Neuronal stem cell (in vitro differentiated cells): ENCODE results near the gene PLCL1.

ENCODE experiments used
- DNase-seq: peaks from one replicate; pipeline ENCODE4 v3.0.0-alpha.2; 2013; ENCODE audit warnings: low spot score
- H2AFZ ChIP-seq: one replicate; pipeline ENCODE4 v1.6.1; 2013; ENCODE audit warnings: mild to moderate bottlenecking, low read length, inconsistent platforms
- H2AK5ac ChIP-seq: 2 replicates; pipeline ENCODE4 v1.6.1; 2013; ENCODE audit warnings: low read depth, mild to moderate bottlenecking, inconsistent platforms, low read length, moderate library complexity, mixed read lengths
- H2BK120ac ChIP-seq: 2 replicates; pipeline ENCODE4 v1.6.1; 2013; ENCODE audit warnings: low read depth, mild to moderate bottlenecking, inconsistent platforms, low read length, moderate library complexity, mixed read lengths
- H2BK12ac ChIP-seq: one replicate; pipeline ENCODE4 v1.6.1; 2013; ENCODE audit warnings: low read length, inconsistent platforms
- H2BK15ac ChIP-seq: 2 replicates; pipeline ENCODE4 v1.6.1; 2013; ENCODE audit warnings: mild to moderate bottlenecking, low read length, inconsistent platforms, mixed read lengths
- H2BK5ac ChIP-seq: one replicate; pipeline ENCODE4 v1.6.1; 2013; ENCODE audit warnings: inconsistent platforms, mild to moderate bottlenecking, low read length, moderate library complexity
- H3K14ac ChIP-seq: one replicate; pipeline ENCODE4 v1.6.1; 2013; ENCODE audit warnings: low read length, inconsistent platforms
- H3K18ac ChIP-seq: 2 replicates; pipeline ENCODE4 v1.6.1; 2013; ENCODE audit warnings: low read length, inconsistent platforms
- H3K23ac ChIP-seq: 2 replicates; pipeline ENCODE4 v1.6.1; 2013; ENCODE audit warnings: low read depth, mild to moderate bottlenecking, mixed read lengths, low read length, inconsistent platforms; ENCODE audit not compliant: poor library complexity
- H3K27ac ChIP-seq: replicated peaks from 3 replicates; pipeline ENCODE4 v1.5.1; 2013; ENCODE audit warnings: low read length, inconsistent platforms
- H3K27me3 ChIP-seq, 3 experiments: 2 replicates each; pipeline ENCODE4 v1.6.1; 2013; ENCODE audit warnings: low read length in 3 of 3, mild to moderate bottlenecking in 2 of 3, inconsistent platforms in 1 of 3, low read depth in 1 of 3, mixed read lengths in 1 of 3, moderate library complexity in 1 of 3; ENCODE audit not compliant: control insufficient read depth in 3 of 3, insufficient read depth in 3 of 3
- H3K36me3 ChIP-seq, 2 donors: replicated peaks in 1 of 2; 2 replicates each; pipeline ENCODE4 v1.6.1; 2013; ENCODE audit warnings: low read length in 2 of 2; ENCODE audit not compliant: control insufficient read depth in 2 of 2, insufficient read depth in 2 of 2
- H3K4ac ChIP-seq: 2 replicates; pipeline ENCODE4 v1.6.1; 2013; ENCODE audit warnings: inconsistent platforms, mild to moderate bottlenecking, low read length, moderate library complexity
- H3K4me1 ChIP-seq, 2 donors: 1 replicate in 1 of 2; 2 replicates in 1 of 2; pipeline ENCODE4 v1.6.1; 2013; ENCODE audit warnings: low read length in 2 of 2, low read depth in 1 of 2; ENCODE audit not compliant: control insufficient read depth in 2 of 2, insufficient read depth in 1 of 2
- H3K4me2 ChIP-seq: one replicate; pipeline ENCODE4 v1.6.1; 2013; ENCODE audit warnings: mild to moderate bottlenecking, low read length, inconsistent platforms; ENCODE audit not compliant: insufficient read depth, poor library complexity, severe bottlenecking
- H3K4me3 ChIP-seq, 2 donors: 2 replicates each; pipeline ENCODE4 v1.5.1; 2013; ENCODE audit warnings: low read length in 2 of 2, mild to moderate bottlenecking in 2 of 2, inconsistent platforms in 1 of 2, moderate library complexity in 1 of 2
- H3K79me1 ChIP-seq: one replicate; pipeline ENCODE4 v1.6.1; 2013; ENCODE audit warnings: low read depth, mild to moderate bottlenecking, inconsistent platforms, low read length, moderate library complexity
- H3K9ac ChIP-seq: one replicate; pipeline ENCODE4 v1.6.1; 2013; ENCODE audit warnings: mild to moderate bottlenecking, low read depth, low read length, inconsistent platforms; ENCODE audit not compliant: poor library complexity
- H3K9me3 ChIP-seq, 2 donors: replicated peaks in 1 of 2; 2 replicates each; pipeline versions ENCODE3 to v1.6.1; 2013; ENCODE audit warnings: low read length in 2 of 2, mild to moderate bottlenecking in 2 of 2, inconsistent platforms in 1 of 2, low read depth in 1 of 2, mixed read lengths in 1 of 2, moderate library complexity in 1 of 2; ENCODE audit not compliant: control insufficient read depth in 2 of 2, insufficient read depth in 1 of 2
- H4K8ac ChIP-seq: one replicate; pipeline ENCODE4 v1.6.1; 2013; ENCODE audit warnings: low read depth, mild to moderate bottlenecking, inconsistent platforms, low read length, moderate library complexity
- H4K91ac ChIP-seq: one replicate; pipeline ENCODE4 v1.6.1; 2013; ENCODE audit warnings: low read length, low read depth, mild to moderate bottlenecking, inconsistent platforms; ENCODE audit not compliant: poor library complexity
- WGBS, 2 donors: extraction: QIAGEN DNeasy Blood & Tissue Kit; methylation state at CpG; one replicate each; pipeline ENCODE4 v1.1.7; 2013; ENCODE audit warnings: missing lambda C conversion rate in 2 of 2, mixed read lengths in 1 of 2; ENCODE audit not compliant: insufficient read length in 2 of 2, insufficient replicate concordance in 1 of 2; ENCODE audit errors: extremely low coverage in 2 of 2; 5-methylcytosine and 5-hydroxymethylcytosine counted together

PLCL1 gene

DNA sequence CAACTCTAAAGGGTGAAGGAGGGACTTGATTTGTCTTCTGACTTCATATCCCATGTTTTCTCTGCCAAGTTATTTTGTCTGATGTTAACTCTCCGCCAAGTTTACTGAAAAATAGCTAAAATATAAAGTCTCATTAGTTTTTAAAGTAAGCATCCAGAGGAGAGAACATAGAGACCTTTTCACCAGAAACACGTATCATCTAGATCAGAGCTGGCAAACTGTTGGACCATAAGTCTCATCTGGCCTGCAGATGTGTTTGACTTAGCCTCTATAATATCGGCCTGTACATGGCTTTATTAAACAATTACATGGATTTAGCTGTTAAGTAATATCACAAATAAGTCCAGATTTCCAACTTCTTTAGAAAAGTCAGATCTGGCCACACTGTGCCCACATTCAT lies 182.6 kb downstream of the PLCL1 start:
- Histone ChIP-seq H3K14ac (no peak overlapping the region), H2AFZ (no peak overlapping the region), H3K36me3 (no peaks in the 10 kb centered on the region), H3K23ac (no peak overlapping the region), H3K4me1 (no peaks in the 10 kb centered on the region), H2AK5ac (no peak overlapping the region), H3K9me3 (no peaks in the 10 kb centered on the region), H4K8ac (no peak overlapping the region), H3K27me3 (no peaks in the 10 kb centered on the region), H2BK120ac (no peak overlapping the region), H2BK5ac (no peak overlapping the region), H3K4ac (no peak overlapping the region), H3K4me2 (no peak overlapping the region), H3K27ac (no peak overlapping the region), H2BK15ac (no peak overlapping the region), H3K18ac (no peak overlapping the region), H4K91ac (no peak overlapping the region), H3K9ac (no peak overlapping the region), H3K79me1 (no peaks in the 10 kb centered on the region), H3K4me3 (no peak overlapping the region), H2BK12ac (no peak overlapping the region)
- WGBS, 2 donors, result no CpG with 5 or more reads among the region's 3 CpGs
- DNase-seq, result no peak

DNA sequence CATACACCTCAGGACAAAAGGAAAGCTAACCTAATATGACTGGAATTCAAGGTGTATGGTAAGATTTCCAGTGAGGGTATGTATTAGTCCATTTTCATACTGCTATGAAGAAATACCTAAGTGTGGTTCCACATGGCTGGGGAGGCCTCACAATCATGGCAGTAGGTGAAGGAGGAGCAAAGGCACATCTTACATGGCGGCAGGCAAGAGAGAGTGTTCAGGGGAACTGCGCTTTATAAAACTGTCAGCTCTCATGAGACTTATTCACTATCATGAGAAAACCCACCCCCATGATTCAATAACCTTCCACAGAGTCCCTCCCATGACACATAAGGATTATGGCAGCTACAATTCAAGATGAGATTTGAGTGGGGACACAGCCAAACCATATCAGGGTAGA lies 186.0 kb downstream of the PLCL1 start:
- Histone ChIP-seq H2AK5ac (no peak overlapping the region), H3K9ac (no peak overlapping the region), H4K8ac (no peak overlapping the region), H3K4ac (no peak overlapping the region), H3K27me3 (no peaks in the 10 kb centered on the region), H2BK12ac (no peak overlapping the region), H3K23ac (no peak overlapping the region), H2BK5ac (no peak overlapping the region), H3K36me3 (no peaks in the 10 kb centered on the region), H3K9me3 (no peaks in the 10 kb centered on the region), H2BK15ac (no peak overlapping the region), H3K18ac (no peak overlapping the region), H3K4me1 (no peaks in the 10 kb centered on the region), H3K4me2 (no peak overlapping the region), H3K79me1 (no peaks in the 10 kb centered on the region), H4K91ac (no peak overlapping the region), H3K4me3 (no peak overlapping the region), H2AFZ (no peak overlapping the region), H3K27ac (no peak overlapping the region), H2BK120ac (no peak overlapping the region), H3K14ac (no peak overlapping the region)
- no CpG with 5 or more reads among the region's 2 CpGs for WGBS, 2 donors
- no peak for DNase-seq

DNA sequence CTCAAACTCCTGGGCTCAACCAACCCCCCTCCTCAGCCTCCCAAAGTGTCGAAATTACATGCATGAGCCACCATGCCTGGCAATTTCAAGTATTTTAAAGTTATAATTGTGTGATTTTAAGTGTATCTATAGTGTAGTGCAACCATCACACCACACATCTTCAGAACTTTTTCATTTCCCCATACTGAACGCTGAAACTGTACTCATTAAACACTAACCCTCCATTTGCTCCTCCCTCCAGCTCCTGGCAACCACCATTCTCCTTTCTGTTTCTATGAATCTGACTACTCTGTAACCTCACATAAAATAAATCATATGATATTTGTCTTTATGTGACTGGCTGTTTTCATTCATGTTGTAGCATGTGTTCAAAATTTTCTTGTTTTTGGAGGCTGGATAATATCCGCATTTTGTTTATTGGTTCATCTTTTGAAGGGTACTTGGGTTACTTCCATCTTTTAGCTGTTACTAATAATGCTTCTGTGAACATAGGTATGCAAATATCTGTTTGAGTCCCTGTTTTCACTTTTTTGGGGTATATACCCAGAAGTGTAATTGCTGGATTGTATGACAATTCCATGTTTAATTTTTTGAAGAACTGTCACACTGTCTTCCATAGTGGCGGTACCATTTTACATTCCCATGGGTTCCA lies 188.2 kb downstream of the PLCL1 start:
- no CpG with 5 or more reads among the region's 4 CpGs for WGBS, 2 donors
- Histone ChIP-seq H3K27ac (no peak overlapping the region), H2BK12ac (no peak overlapping the region), H3K79me1 (no peaks in the 10 kb centered on the region), H2BK15ac (no peak overlapping the region), H3K9ac (no peak overlapping the region), H3K4ac (no peak overlapping the region), H4K8ac (no peak overlapping the region), H3K4me2 (no peak overlapping the region), H3K27me3 (no peaks in the 10 kb centered on the region), H3K4me3 (no peak overlapping the region), H3K14ac (no peak overlapping the region), H3K9me3 (no peaks in the 10 kb centered on the region), H3K36me3 (no peaks in the 10 kb centered on the region), H2BK5ac (no peak overlapping the region), H3K23ac (no peak overlapping the region), H2BK120ac (no peak overlapping the region), H4K91ac (no peak overlapping the region), H2AFZ (no peak overlapping the region), H3K4me1 (no peaks in the 10 kb centered on the region), H2AK5ac (no peak overlapping the region), H3K18ac (no peak overlapping the region)
- no peak for DNase-seq

DNA sequence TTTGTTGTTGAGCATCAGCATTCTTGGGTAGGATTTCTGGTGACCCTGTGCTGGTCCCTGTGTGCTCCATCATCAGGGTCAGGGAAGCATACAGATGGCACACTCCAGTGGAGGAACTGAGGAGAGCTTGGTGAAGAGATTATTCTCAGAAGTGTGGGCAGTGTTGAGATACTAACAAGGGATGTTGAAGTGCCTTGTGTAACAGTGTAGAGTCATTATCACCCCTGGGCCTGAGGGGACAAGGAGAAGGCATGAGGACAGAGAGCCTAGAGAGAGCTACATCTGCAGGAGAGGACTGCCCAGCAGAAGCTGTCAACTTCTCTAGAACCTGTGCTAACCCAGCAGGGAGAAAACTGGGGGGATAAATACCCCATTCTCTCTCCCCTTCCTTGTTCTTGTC lies 189.0 kb downstream of the PLCL1 start:
- Histone ChIP-seq H3K27ac (no peak overlapping the region), H3K18ac (no peak overlapping the region), H3K36me3 (no peaks in the 10 kb centered on the region), H3K4me3 (no peak overlapping the region), H2AK5ac (no peak overlapping the region), H2BK15ac (no peak overlapping the region), H2AFZ (no peak overlapping the region), H2BK12ac (no peak overlapping the region), H3K27me3 (no peaks in the 10 kb centered on the region), H3K9me3 (no peaks in the 10 kb centered on the region), H3K9ac (no peak overlapping the region), H2BK5ac (no peak overlapping the region), H3K4me2 (no peak overlapping the region), H3K23ac (no peak overlapping the region), H4K8ac (no peak overlapping the region), H3K4ac (no peak overlapping the region), H3K14ac (no peak overlapping the region), H3K79me1 (no peaks in the 10 kb centered on the region), H4K91ac (no peak overlapping the region), H3K4me1 (no peaks in the 10 kb centered on the region), H2BK120ac (no peak overlapping the region)
- no peak for DNase-seq
